ENCODE data around the gene ZNF219. TPM values are rescaled to one million over a fixed set of nuclear protein-coding genes. Genes with fewer than 3 reads are reported as not detected.
A peak's percentile ranks its signal among the peaks of the same experiment; 100 is the strongest.

The ZNF219 gene
- total RNA-seq, 1 donor from 2014 or later = 103 TPM

DNA sequence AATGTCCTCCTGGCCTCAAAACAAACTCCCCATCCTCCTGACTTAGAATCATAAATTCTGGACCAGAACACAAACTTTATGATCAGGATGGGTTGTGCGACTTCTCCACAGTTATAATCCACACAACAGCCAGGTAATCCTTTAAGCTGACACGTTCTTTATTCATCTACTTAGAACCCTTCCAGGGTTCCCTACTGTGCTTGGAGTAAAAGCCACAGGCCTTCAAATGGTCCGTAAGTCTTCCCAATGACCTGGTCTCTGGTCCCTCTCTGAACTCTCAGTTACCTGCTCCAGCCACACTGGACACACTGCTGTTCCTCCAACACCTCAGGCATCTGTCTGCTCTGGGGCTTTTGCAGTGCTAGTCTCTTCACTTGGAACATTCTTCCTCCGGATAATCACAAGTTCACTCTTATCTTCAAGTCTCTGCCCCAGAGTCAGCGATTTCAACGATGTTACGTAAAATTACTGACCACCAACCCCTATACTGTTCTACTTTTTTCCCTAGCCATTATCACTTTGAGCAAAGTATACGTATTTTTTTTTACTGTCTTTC, 58.0 kb downstream of the ZNF219 start:
- Mint-ChIP-seq H3K4me1 (ENCODE audit: low read depth, unreplicated experiment) (peaks cover 26% of the 10 kb centered on the region), H3K27me3 (ENCODE audit: unreplicated experiment) (peaks cover 5% of the 10 kb centered on the region), H3K27ac (ENCODE audit: unreplicated experiment) (peak overlapping the region; percentile 72), H3K4me3 (ENCODE audit: unreplicated experiment) (peak overlapping the region; percentile 26), H3K36me3 (ENCODE audit: unreplicated experiment) (no peaks in the 10 kb centered on the region), H3K9me3 (ENCODE audit: unreplicated experiment) (peaks cover 8% of the 10 kb centered on the region)
- TF ChIP-seq CTCF (IDR thresholded peaks at IDR 0.05; ENCODE audit: partially characterized antibody, unreplicated experiment) = no peak
- no peak for DNase-seq

Other genes with a start within 250 kb of the ZNF219 start
- not detected for gene RNASE3, start 207.3 kb downstream of the ZNF219 start, total RNA-seq (ENCODE audit: unreplicated experiment)
- gene RNASE2, start 143.2 kb downstream of the ZNF219 start, total RNA-seq (ENCODE audit: unreplicated experiment) = not detected
- gene METTL17, start 108.7 kb downstream of the ZNF219 start, total RNA-seq (ENCODE audit: unreplicated experiment) = 81.5 TPM
- gene SLC39A2, start 99.4 kb downstream of the ZNF219 start, total RNA-seq (ENCODE audit: unreplicated experiment) = not detected
- gene NDRG2, start 73.6 kb downstream of the ZNF219 start, total RNA-seq (ENCODE audit: unreplicated experiment) = 33.1 TPM
- gene TPPP2, start 68.4 kb downstream of the ZNF219 start, total RNA-seq (ENCODE audit: unreplicated experiment) = not detected
- gene RNASE13, start 63.8 kb downstream of the ZNF219 start, total RNA-seq (ENCODE audit: unreplicated experiment) = not detected
- gene RNASE7, start 56.3 kb downstream of the ZNF219 start, total RNA-seq (ENCODE audit: unreplicated experiment) = not detected
- not detected for gene RNASE8, start 40.8 kb downstream of the ZNF219 start, total RNA-seq (ENCODE audit: unreplicated experiment)
- gene ARHGEF40, start 28.4 kb downstream of the ZNF219 start, total RNA-seq (ENCODE audit: unreplicated experiment) = 42.4 TPM
- gene TMEM253, start 2.4 kb upstream of the ZNF219 start, total RNA-seq (ENCODE audit: unreplicated experiment) = 0.64 TPM
- not detected for gene OR5AU1, start 57.4 kb upstream of the ZNF219 start, total RNA-seq (ENCODE audit: unreplicated experiment)
- 514 TPM for gene HNRNPC, start 170.8 kb upstream of the ZNF219 start, total RNA-seq (ENCODE audit: unreplicated experiment)
- gene RPGRIP1, start 181.4 kb upstream of the ZNF219 start, total RNA-seq (ENCODE audit: unreplicated experiment) = not detected

Data from glutamatergic neuron (in vitro differentiated cells).